ENCODE measurements around the gene ROCK2. TPM values are rescaled to one million over a fixed set of nuclear protein-coding genes. Genes with fewer than 3 reads are reported as not detected.

Gene ROCK2
- total and polyA plus RNA-seq, 2 of the 13 experiments (the other 11 are each of a cell fraction or from before 2014, with no cell fraction given), result 38.1 to 119 TPM

DNA sequence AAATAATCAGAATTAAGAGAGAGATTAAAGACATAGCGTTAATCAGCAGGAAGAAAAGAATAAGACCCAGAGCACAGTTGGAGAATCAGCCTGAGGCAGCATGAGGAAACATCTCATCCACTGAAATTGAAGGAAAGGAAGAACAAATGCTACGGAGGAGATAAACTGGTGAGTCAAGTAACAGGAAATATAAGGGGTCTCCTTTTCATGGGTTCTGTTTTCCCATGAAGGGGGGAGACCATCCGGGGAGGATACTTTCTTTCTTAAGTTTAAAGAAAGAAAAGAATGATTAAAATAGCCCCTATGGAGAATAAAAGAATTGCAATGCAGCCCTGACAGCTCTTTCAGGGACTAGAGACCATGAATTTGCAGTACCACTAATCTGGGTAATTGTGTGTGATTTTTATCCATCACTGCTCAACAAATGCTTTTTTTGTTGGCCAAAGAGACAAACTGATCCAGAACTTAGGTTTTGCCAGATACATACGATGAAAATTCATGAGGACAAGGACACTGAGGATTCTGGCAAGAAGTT is 17.7 kb downstream of the ROCK2 start:
- Histone ChIP-seq H4K20me1 (ENCODE audit: insufficient read depth, low read length) (peaks cover 93% of the 10 kb centered on the region), H3K4me2 (ENCODE audit: low read depth, low read length) (no peak overlapping the region), H3K27me3 (ENCODE audit: control insufficient read depth in 1 of 2, insufficient read depth in 2 of 2, low read length in 2 of 2) (no peaks in the 10 kb centered on the region), H3K36me3 (replicated peaks in 1 of 2; ENCODE audit: control insufficient read depth in 1 of 2, insufficient read depth in 2 of 2, low read length in 2 of 2) (no peaks in the 10 kb centered on the region; a peak in 3 of 5 replicates), H3K4me1 (ENCODE audit: insufficient read depth, low read length) (peaks cover 67% of the 10 kb centered on the region), H3K4me3 (replicated peaks in 1 of 3; ENCODE audit: insufficient read depth in 1 of 3, low read depth in 2 of 3, low read length in 3 of 3) (no peak overlapping the region), H3K9me3 (ENCODE audit: low read length) (no peaks in the 10 kb centered on the region), H3K27ac (ENCODE audit: extremely low read length, insufficient read depth, low read length) (no peak overlapping the region), H3K79me2 (ENCODE audit: insufficient read depth, low read length) (peaks cover 94% of the 10 kb centered on the region), H3K9ac (ENCODE audit: insufficient read depth, low read depth, low read length) (no peak overlapping the region), H2AFZ (ENCODE audit: low read length) (no peak overlapping the region)
- 88% methylated on average over 4 of the region's 4 CpGs for WGBS (ENCODE audit: low lambda C conversion rate)
- no peak for ATAC-seq
- BruUV-seq (replicated peaks), result no TSS peak
- intact Hi-C loops (cut with micrococcal nuclease; ENCODE audit: unreplicated experiment), result no loop called here
- no peak for TF ChIP-seq ZNF598 (CRISPR knock-in tag; IDR thresholded peaks at IDR 0.05; ENCODE audit: borderline replicate concordance)
- TF ChIP-seq, protein P1, sequence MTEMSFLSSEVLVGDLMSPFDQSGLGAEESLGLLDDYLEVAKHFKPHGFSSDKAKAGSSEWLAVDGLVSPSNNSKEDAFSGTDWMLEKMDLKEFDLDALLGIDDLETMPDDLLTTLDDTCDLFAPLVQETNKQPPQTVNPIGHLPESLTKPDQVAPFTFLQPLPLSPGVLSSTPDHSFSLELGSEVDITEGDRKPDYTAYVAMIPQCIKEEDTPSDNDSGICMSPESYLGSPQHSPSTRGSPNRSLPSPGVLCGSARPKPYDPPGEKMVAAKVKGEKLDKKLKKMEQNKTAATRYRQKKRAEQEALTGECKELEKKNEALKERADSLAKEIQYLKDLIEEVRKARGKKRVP (CRISPR knock-in tag; IDR thresholded peaks at IDR 0.05), result no peak
- TF ChIP-seq ZNF382 (CRISPR knock-in tag; IDR thresholded peaks at IDR 0.05; ENCODE audit: borderline replicate concordance), result no peak
- TF ChIP-seq KDM5B (CRISPR knock-in tag; IDR thresholded peaks at IDR 0.05; ENCODE audit: borderline replicate concordance), result no peak
- TF ChIP-seq EEA1 (CRISPR knock-in tag; IDR thresholded peaks at IDR 0.05; ENCODE audit: borderline replicate concordance), result no peak
- no peak for TF ChIP-seq ZNF777 (CRISPR knock-in tag; IDR thresholded peaks at IDR 0.05)
- no peak for TF ChIP-seq ZMYM3 (CRISPR knock-in tag; IDR thresholded peaks at IDR 0.05)
- ChIA-PET CTCF (ENCODE audit: low intra/inter-chr PET ratio, low total read pairs) (no interaction called here), POLR2A (interaction anchor here (0.6 to 1.0 kb wide), 2 partner anchors 27 to 96 kb away, joined by 3 read pairs; no protein-coding TSS in a partner anchor)
- no peak for DNase-seq (ENCODE audit: low spot score)
- FAIRE-seq, result no peak
- in situ Hi-C loops (cut with HindIII; ENCODE audit: extremely low pct_ligation_motif_present, low pct_unique_long_range_greater_than_20kb), result no loop called here

Data from HepG2 (cell line).